ENCODE measurements around the gene RTN4R. TPM values are rescaled to one million over a fixed set of nuclear protein-coding genes. Genes with fewer than 3 reads are reported as not detected.
"Not testable (repeated sequence)": the region's sequence is repeated elsewhere in the genome, so short reads cannot be mapped to it uniquely, and the experiment has no call there.

The RTN4R gene
- total RNA-seq, 1 donor from 2014 or later: 2.6 TPM

DNA sequence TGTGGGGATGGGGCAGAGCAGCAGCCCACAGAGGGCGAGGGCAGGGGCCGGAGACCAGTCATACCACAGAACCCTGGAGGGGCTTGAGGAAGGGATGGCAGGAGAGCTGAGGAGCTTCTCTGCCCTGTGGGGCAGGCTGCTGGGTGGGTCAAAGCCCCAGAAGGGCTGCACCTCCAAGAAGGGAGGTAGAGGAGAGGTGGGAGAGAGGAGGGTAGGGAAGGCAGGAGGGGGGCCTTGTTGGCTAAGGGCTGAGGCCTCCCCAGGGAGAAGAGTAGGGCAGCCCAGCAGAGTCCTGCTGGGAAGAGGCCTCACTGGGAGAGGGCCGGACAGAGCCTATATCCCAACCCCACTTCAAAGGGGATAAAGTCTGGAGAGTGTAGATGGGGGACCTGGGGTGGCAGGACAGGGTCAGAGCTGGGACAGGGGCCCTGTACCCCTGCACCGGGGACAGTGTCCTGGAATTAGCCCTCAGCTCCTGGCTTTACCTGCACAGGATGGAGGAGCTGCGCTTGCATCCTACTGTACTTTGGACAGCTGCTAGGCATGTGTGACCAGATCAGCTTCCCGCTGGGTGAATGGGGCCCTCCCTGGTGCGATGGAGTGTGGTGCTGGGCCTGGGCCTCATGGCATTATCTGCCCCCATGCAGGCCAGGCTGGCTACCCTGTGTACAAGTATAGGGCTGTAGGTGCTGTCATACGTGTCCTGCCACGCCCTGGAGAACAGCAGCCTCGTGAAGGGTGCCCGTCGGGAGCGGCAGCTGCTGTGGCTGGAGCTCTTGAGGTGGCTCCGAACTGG is 44.5 kb upstream of the RTN4R start:
- H3K27me3 ChIP-seq (ENCODE audit: control insufficient read depth in 3 of 3, insufficient read depth in 3 of 3, low read length in 3 of 3): no peaks in the 10 kb centered on the region
- H3K4me3 ChIP-seq (ENCODE audit: low read length in 3 of 3): no peak overlapping the region
- no peak overlapping the region for H3K27ac ChIP-seq (ENCODE audit: low read depth, low read length)
- H3K9me3 ChIP-seq (ENCODE audit: control insufficient read depth in 3 of 3, low read length in 3 of 3): no peaks in the 10 kb centered on the region
- no peak overlapping the region for H3K9ac ChIP-seq (ENCODE audit: low read depth in 1 of 3, low read length in 3 of 3)
- H3K36me3 ChIP-seq (ENCODE audit: control insufficient read depth in 3 of 3, insufficient read depth in 3 of 3, low read length in 3 of 3): peaks cover 0 to 5% (median 0%) of the 10 kb centered on the region in 3 donors
- H3K4me1 ChIP-seq (ENCODE audit: control insufficient read depth in 3 of 3, insufficient read depth in 3 of 3, low read length in 3 of 3): peaks cover 4 to 12% (median 6%) of the 10 kb centered on the region in 3 donors

DNA sequence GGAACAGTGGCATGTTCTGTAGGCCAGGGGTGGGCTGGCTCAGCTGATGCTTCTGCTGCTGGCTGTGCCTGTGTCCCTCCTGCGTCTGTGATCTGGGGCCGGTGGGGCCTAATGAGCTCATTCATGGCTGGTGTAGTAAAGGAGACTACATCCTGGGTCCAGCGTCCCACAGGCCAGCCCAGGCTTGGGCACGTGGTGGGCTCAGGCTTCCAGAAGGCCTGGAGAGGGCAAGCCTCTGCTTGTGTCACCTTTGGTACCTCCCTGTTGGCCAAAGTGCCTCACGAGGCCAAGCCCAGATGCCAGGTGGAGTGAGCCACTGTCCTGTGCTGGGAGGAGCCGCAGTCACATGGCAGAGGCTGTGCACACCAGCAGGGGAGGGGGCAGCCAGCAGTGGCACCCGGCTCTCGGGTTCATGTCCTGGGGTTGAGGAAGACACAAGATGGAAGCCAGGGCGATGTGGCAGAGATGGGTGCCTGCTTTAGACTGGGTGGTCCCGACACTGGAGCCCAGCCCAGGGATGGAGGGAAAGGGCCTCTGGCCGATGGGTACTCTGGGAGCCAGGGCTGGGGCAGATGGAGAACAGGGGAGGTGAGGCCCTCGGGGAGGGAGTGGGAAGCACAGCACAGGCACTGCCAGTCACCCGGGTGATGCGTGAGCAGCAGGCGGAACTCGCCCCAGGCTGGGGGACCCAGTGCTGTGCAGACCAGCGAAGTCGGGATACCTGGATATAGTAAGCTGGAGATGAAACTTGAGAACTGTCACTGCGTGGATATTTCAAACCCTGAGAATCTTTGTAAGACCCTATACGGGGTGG is 43.3 kb upstream of the RTN4R start:
- not testable (repeated sequence) for H3K27ac ChIP-seq (ENCODE audit: low read depth, low read length); H3K9me3 ChIP-seq (ENCODE audit: control insufficient read depth in 3 of 3, low read length in 3 of 3); H3K9ac ChIP-seq (ENCODE audit: low read depth in 1 of 3, low read length in 3 of 3); H3K27me3 ChIP-seq (ENCODE audit: control insufficient read depth in 3 of 3, insufficient read depth in 3 of 3, low read length in 3 of 3); H3K4me3 ChIP-seq (ENCODE audit: low read length in 3 of 3); H3K36me3 ChIP-seq (ENCODE audit: control insufficient read depth in 3 of 3, insufficient read depth in 3 of 3, low read length in 3 of 3); H3K4me1 ChIP-seq (ENCODE audit: control insufficient read depth in 3 of 3, insufficient read depth in 3 of 3, low read length in 3 of 3)

DNA sequence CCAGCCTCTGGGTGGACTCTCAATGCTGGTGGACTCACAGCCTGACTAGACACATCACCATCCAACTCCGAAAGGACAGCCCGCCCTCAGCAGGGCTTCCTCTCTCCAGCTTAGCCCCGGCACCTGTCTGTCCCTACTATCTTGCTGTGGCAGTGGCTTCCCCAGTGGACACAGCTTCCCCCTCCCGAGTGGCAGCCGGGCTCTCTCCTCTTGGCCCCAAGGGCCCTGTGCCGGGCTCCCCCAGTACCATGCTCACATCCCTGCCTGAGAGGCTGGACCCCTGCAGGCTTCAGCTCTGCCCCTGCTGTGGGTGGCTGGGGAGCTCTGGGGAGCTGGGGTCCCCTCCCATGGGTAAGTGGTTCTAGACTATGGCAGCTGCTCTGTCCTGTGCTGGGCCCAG is 42.7 kb upstream of the RTN4R start:
- not testable (repeated sequence) for H3K36me3 ChIP-seq (ENCODE audit: control insufficient read depth in 3 of 3, insufficient read depth in 3 of 3, low read length in 3 of 3); H3K4me1 ChIP-seq (ENCODE audit: control insufficient read depth in 3 of 3, insufficient read depth in 3 of 3, low read length in 3 of 3); H3K9me3 ChIP-seq (ENCODE audit: control insufficient read depth in 3 of 3, low read length in 3 of 3); H3K4me3 ChIP-seq (ENCODE audit: low read length in 3 of 3); H3K27me3 ChIP-seq (ENCODE audit: control insufficient read depth in 3 of 3, insufficient read depth in 3 of 3, low read length in 3 of 3); H3K27ac ChIP-seq (ENCODE audit: low read depth, low read length); H3K9ac ChIP-seq (ENCODE audit: low read depth in 1 of 3, low read length in 3 of 3)

DNA sequence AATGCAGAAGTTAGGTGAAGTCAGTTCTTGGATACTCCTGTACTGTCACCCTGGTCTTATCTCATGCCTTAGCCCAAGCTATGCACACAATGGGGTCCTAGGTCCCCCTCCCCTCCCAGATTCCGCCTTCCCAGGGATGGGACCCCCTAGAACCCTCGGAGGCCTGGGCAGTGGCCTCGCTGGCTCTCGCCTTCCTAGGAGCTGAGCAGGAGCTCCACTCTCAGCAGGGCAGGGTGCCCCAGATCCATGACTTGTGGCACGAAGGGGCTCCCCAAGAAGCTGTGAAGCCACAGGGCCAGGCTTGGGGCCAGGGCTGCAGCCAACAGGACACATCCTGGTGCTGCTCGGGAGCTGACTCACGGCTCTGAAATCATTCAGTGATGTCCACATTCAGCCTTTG is 42.1 kb upstream of the RTN4R start:
- not testable (repeated sequence) for H3K36me3 ChIP-seq (ENCODE audit: control insufficient read depth in 3 of 3, insufficient read depth in 3 of 3, low read length in 3 of 3); H3K4me1 ChIP-seq (ENCODE audit: control insufficient read depth in 3 of 3, insufficient read depth in 3 of 3, low read length in 3 of 3); H3K9ac ChIP-seq (ENCODE audit: low read depth in 1 of 3, low read length in 3 of 3); H3K4me3 ChIP-seq (ENCODE audit: low read length in 3 of 3); H3K27me3 ChIP-seq (ENCODE audit: control insufficient read depth in 3 of 3, insufficient read depth in 3 of 3, low read length in 3 of 3); H3K9me3 ChIP-seq (ENCODE audit: control insufficient read depth in 3 of 3, low read length in 3 of 3); H3K27ac ChIP-seq (ENCODE audit: low read depth, low read length)

DNA sequence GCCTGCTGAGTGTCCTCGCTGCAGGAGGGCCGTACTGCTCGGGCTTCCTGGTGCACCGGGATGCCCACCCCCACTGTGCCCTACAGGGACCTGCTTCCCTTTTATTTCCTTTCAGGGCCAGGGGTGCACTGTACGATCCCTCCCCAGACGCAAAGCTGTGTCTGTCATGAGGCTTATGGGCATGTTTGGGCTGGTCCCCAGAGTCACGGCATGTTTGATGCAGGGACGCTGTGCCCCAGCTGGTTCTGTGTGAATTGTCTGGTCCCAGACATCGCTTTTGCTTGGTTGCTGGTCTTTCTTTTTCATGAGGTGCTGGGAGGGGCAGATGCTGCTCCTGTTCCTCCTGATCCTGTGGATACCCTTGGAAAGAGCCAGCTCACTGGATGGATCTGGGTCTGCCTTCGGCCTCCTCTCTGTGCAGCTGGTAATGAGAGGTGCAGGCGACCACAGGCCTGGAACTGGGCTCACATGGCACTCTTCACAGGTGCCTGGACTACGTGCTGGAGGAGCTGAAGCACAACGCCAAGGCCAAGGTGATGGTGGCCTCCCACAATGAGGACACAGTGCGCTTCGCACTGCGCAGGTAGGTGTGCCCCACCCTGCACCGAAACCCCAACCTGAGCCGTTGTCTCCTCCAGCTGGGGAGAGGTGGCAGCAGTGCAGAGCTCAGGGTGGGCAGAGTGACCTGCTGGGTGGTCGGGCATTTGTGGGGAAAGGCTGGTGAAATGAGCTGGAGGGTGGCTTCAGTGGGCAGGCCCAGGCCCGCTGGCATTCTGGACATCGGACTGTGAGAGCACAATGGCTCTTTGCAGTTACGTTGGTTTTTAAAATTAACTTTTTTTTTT is 40.9 kb upstream of the RTN4R start:
- H3K9me3 ChIP-seq (ENCODE audit: control insufficient read depth in 3 of 3, low read length in 3 of 3); H3K27ac ChIP-seq (ENCODE audit: low read depth, low read length); H3K4me3 ChIP-seq (ENCODE audit: low read length in 3 of 3); H3K36me3 ChIP-seq (ENCODE audit: control insufficient read depth in 3 of 3, insufficient read depth in 3 of 3, low read length in 3 of 3); H3K4me1 ChIP-seq (ENCODE audit: control insufficient read depth in 3 of 3, insufficient read depth in 3 of 3, low read length in 3 of 3); H3K9ac ChIP-seq (ENCODE audit: low read depth in 1 of 3, low read length in 3 of 3): not testable (repeated sequence)
- peaks cover 0 to 10% (median 3%) of the 10 kb centered on the region in 3 donors for H3K27me3 ChIP-seq (ENCODE audit: control insufficient read depth in 3 of 3, insufficient read depth in 3 of 3, low read length in 3 of 3)

DNA sequence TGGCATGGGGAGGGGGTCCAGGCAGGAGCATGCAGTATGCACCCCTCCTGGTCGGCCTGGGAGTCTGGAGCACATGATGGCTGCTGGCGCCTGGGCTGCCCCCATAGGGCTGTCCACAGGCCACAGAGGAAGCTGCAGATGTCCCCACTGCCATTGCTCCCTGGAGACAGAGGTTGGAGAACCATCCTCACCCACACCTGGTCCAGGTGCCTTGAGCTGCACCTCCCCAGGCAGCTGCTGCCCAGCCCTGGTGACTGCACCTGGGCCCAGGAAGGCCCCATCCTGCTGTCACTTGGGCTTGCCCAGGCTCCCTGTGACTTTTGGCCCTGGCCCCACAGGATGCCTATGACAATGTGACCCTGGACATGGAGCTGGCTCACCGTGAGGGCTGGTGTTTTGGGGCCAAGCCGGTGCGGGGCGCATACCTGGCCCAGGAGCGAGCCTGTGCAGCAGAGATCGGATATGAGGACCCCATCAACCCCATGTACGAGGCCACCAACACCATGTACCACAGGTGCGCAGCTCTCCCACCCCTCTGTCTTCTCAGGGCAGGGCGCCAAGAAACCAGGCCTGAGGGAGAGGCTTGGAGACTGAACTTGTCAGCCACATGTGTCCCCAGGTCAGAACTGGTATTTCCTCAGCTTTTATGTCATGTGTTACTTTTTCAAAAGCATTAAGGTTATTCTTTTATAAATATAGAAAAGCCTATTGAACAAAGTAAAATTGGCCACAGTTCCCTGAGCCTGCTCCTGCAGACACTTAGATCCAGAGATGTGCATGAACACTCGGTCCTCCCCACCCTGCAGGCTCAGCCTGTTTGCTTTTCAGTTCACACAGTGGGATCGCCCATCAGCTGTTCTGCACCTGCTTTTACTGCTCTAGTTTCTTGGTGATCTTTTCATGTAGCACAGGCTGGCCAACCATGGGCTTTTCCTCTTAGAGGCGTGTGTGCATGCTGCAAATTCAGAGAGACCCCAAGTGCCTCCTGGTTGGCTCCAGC is 39.6 kb upstream of the RTN4R start:
- H3K4me1 ChIP-seq (ENCODE audit: control insufficient read depth in 3 of 3, insufficient read depth in 3 of 3, low read length in 3 of 3); H3K9me3 ChIP-seq (ENCODE audit: control insufficient read depth in 3 of 3, low read length in 3 of 3); H3K27ac ChIP-seq (ENCODE audit: low read depth, low read length); H3K4me3 ChIP-seq (ENCODE audit: low read length in 3 of 3); H3K9ac ChIP-seq (ENCODE audit: low read depth in 1 of 3, low read length in 3 of 3); H3K36me3 ChIP-seq (ENCODE audit: control insufficient read depth in 3 of 3, insufficient read depth in 3 of 3, low read length in 3 of 3): not testable (repeated sequence)
- peaks cover 0 to 13% (median 6%) of the 10 kb centered on the region in 3 donors for H3K27me3 ChIP-seq (ENCODE audit: control insufficient read depth in 3 of 3, insufficient read depth in 3 of 3, low read length in 3 of 3)

DNA sequence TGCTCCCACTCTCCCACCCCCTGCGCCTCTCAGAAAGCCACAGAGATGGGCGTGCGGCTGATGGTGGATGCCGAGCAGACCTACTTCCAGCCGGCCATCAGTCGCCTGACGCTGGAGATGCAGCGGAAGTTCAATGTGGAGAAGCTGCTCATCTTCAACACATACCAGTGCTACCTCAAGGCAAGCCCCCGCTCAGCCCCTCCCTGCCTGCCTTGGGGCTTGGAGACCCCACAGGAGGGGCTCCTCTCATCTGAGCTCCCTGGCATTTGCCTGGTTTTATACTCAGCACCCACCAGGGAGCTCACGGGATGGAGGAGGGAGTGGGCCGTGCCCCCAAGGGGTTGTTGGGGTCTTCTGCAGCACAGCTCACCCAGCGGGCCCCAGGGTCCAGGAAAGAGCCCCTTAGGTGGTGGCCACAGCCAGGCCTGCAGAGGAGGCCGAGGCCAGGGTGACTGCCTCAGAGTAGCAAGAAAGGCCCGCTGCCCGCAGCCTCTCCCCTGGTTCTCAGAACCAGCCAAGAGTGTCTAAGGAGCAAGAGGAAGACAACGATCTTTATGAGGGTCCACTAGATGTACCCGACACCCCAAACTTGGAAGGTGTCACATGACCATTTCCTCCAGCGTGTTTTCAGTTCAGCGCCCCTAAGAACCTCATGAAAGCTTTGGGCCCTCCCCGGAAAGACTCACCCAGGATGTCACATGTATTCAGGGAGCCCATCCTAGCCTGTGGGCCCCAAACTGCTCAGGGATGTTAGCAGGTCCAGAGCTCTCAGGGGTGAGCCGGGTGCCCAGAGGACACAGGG is 38.7 kb upstream of the RTN4R start:
- H3K4me1 ChIP-seq (ENCODE audit: control insufficient read depth in 3 of 3, insufficient read depth in 3 of 3, low read length in 3 of 3); H3K9ac ChIP-seq (ENCODE audit: low read depth in 1 of 3, low read length in 3 of 3); H3K9me3 ChIP-seq (ENCODE audit: control insufficient read depth in 3 of 3, low read length in 3 of 3); H3K4me3 ChIP-seq (ENCODE audit: low read length in 3 of 3); H3K36me3 ChIP-seq (ENCODE audit: control insufficient read depth in 3 of 3, insufficient read depth in 3 of 3, low read length in 3 of 3); H3K27ac ChIP-seq (ENCODE audit: low read depth, low read length): not testable (repeated sequence)
- H3K27me3 ChIP-seq (ENCODE audit: control insufficient read depth in 3 of 3, insufficient read depth in 3 of 3, low read length in 3 of 3): peaks cover 8 to 20% (median 9%) of the 10 kb centered on the region in 3 donors

DNA sequence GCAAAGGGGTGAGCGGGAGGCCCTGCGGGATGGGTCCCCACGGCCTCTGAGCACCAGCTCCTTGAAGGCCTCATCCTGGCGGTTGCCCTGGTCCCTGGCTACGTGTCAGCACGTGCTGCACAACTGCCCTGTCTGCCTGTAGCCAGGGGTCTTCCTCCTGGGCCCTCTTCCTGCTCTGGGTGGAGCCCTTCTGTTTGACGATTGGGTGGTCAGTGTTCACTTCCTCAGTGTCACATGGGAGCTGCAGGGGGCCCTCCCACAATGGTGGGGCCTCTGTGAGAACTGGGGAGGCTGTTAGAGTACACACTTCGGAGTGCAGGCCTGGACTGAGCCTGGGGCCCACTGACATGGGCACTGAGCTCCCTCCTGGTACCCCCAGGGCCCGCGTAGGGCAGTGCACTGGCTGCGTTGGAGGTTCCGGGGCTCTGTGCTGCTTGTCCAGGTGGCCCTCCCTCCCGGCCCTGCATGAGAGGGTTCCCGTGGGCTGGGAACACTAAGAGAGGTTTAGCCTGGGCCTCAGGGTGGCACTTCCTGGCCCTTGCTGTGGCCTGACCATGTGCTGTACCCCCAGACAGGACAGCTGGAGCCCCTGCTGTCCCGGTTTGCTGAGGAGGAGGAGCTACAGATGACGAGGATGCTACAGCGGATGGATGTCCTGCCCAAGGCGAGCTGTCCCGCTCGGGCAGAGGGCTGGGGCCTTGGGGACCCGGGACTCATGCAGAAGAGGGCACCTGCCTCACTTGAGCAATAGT is 38.0 kb upstream of the RTN4R start:
- H3K36me3 ChIP-seq (ENCODE audit: control insufficient read depth in 3 of 3, insufficient read depth in 3 of 3, low read length in 3 of 3): no peaks in the 10 kb centered on the region
- peaks cover 13 to 27% (median 17%) of the 10 kb centered on the region in 3 donors for H3K27me3 ChIP-seq (ENCODE audit: control insufficient read depth in 3 of 3, insufficient read depth in 3 of 3, low read length in 3 of 3)
- no peak overlapping the region for H3K9ac ChIP-seq (ENCODE audit: low read depth in 1 of 3, low read length in 3 of 3)
- H3K4me1 ChIP-seq (ENCODE audit: control insufficient read depth in 3 of 3, insufficient read depth in 3 of 3, low read length in 3 of 3): no peaks in the 10 kb centered on the region
- H3K27ac ChIP-seq (ENCODE audit: low read depth, low read length): no peak overlapping the region
- H3K4me3 ChIP-seq (ENCODE audit: low read length in 3 of 3): no peak overlapping the region
- no peaks in the 10 kb centered on the region for H3K9me3 ChIP-seq (ENCODE audit: control insufficient read depth in 3 of 3, low read length in 3 of 3)

Data from skeletal muscle tissue (tissue), 4 donors.